H1 (cell line): ENCODE data around the gene S100A10. TPM values are rescaled to one million over a fixed set of nuclear protein-coding genes. Genes with fewer than 3 reads are reported as not detected.
A peak's percentile ranks its signal among the peaks of the same experiment; 100 is the strongest.

Source experiments
- CTCF ChIA-PET: fragments of 300-600 bp; sonication (Branson Sonifier 250); formaldehyde crosslinking; loops from one replicate; lab custom pipeline; 2021; ENCODE audit not compliant: partially characterized antibody; lab: Charles Lee
- POLR2A ChIA-PET: fragments of 300-600 bp; sonication (Branson Sonifier 250); formaldehyde crosslinking; loops from one replicate; lab custom pipeline; 2021; ENCODE audit warnings: inconsistent platforms; ENCODE audit not compliant: partially characterized antibody; lab: Charles Lee
- DNase-seq, 2 experiments: peaks; one replicate each; pipeline versions ENCODE4 v3.0.0 to v3.0.0-alpha.2; 2010 to 2022; ENCODE audit warnings: low spot score in 2 of 2, low read depth in 1 of 2, mixed read lengths in 1 of 2
- FAIRE-seq: peaks from 2 replicates; lab custom pipeline; 2011; peaks lifted over from hg19 to GRCh38; lab: Jason Lieb, UNC
- H2AFZ ChIP-seq: 2 replicates; pipeline ENCODE4 v1.8.1; 2012; ENCODE audit warnings: low read length, inconsistent platforms
- H2AK5ac ChIP-seq: 2 replicates; pipeline ENCODE4 v1.6.1; 2013; ENCODE audit warnings: low read depth, low read length
- H2BK120ac ChIP-seq: replicated peaks from 2 replicates; pipeline ENCODE3; 2013; ENCODE audit warnings: low read depth, low read length, inconsistent platforms
- H2BK12ac ChIP-seq: 2 replicates; pipeline ENCODE4 v1.6.1; 2013; ENCODE audit warnings: low read depth, low read length
- H2BK15ac ChIP-seq: 2 replicates; pipeline ENCODE4 v1.6.1; 2013; ENCODE audit warnings: low read length
- H2BK20ac ChIP-seq: 2 replicates; pipeline ENCODE4 v1.6.1; 2013; ENCODE audit warnings: low read length
- H2BK5ac ChIP-seq: 2 replicates; pipeline ENCODE4 v1.6.1; 2013; ENCODE audit warnings: low read depth, low read length
- H3K14ac ChIP-seq: 2 replicates; pipeline ENCODE4 v1.6.1; 2013; ENCODE audit warnings: inconsistent platforms; ENCODE audit not compliant: insufficient read length
- H3K18ac ChIP-seq: 2 replicates; pipeline ENCODE4 v1.6.1; 2013; ENCODE audit warnings: low read length; ENCODE audit errors: extremely low read depth
- H3K23ac ChIP-seq: 2 replicates; pipeline ENCODE4 v1.6.1; 2013; ENCODE audit warnings: inconsistent platforms; ENCODE audit not compliant: insufficient read length
- H3K23me2 ChIP-seq: 2 replicates; pipeline ENCODE4 v1.6.1; 2013; ENCODE audit warnings: low read depth, low read length
- H3K27ac ChIP-seq: 2 replicates; pipeline ENCODE4 v1.6.1; 2011; ENCODE audit warnings: low read depth, low read length, inconsistent platforms
- H3K27me3 ChIP-seq, 4 experiments: replicated peaks in 1 of 4; 1 replicate in 1 of 4; 2 replicates in 3 of 4; pipeline versions ENCODE4 v1.6.1 to v1.8.1; 2011 to 2013; ENCODE audit warnings: low read length in 3 of 4, mild to moderate bottlenecking in 3 of 4, inconsistent platforms in 2 of 4, mixed read lengths in 2 of 4, moderate library complexity in 1 of 4; ENCODE audit not compliant: control insufficient read depth in 3 of 4, insufficient read depth in 3 of 4; ENCODE audit errors: extremely low read depth in 1 of 4
- H3K36me3 ChIP-seq, 4 experiments: 2 replicates each; pipeline versions ENCODE4 v1.6.1 to v1.8.1; 2011 to 2013; ENCODE audit warnings: mild to moderate bottlenecking in 4 of 4, low read length in 3 of 4, moderate library complexity in 2 of 4, control low read depth in 1 of 4, inconsistent platforms in 1 of 4; ENCODE audit not compliant: insufficient read depth in 4 of 4, control insufficient read depth in 2 of 4
- H3K4ac ChIP-seq: replicated peaks from 2 replicates; pipeline ENCODE3; 2013; ENCODE audit warnings: low read length, low read depth, mixed read lengths, inconsistent platforms; ENCODE audit not compliant: insufficient read length
- H3K4me1 ChIP-seq, 4 experiments: replicated peaks in 1 of 4; 1 replicate in 1 of 4; 2 replicates in 3 of 4; pipeline versions ENCODE4 v1.6.1 to v1.8.1; 2011 to 2013; ENCODE audit warnings: low read length in 3 of 4, inconsistent platforms in 2 of 4, mixed read lengths in 1 of 4; ENCODE audit not compliant: insufficient read depth in 4 of 4, control insufficient read depth in 3 of 4
- H3K4me2 ChIP-seq, 2 experiments: 2 replicates each; pipeline versions ENCODE4 v1.6.1 to v1.8.1; 2011 to 2013; ENCODE audit warnings: low read depth in 2 of 2, low read length in 2 of 2, control low read depth in 1 of 2, inconsistent platforms in 1 of 2, mild to moderate bottlenecking in 1 of 2; ENCODE audit not compliant: insufficient read depth in 1 of 2
- H3K4me3 ChIP-seq, 4 experiments: fragments of 200-600, 300-600 bp in 1 of 4; sonication (generic), shearing (Covaris generic), sonication (Bioruptor Twin) in 1 of 4; 2 replicates each; pipeline versions ENCODE4 v1.5.1 to v1.8.1; 2011 to 2016; ENCODE audit warnings: low read length in 4 of 4, low read depth in 3 of 4, control low read depth in 2 of 4, inconsistent platforms in 2 of 4, mild to moderate bottlenecking in 2 of 4, mixed read lengths in 1 of 4, moderate library complexity in 1 of 4; ENCODE audit not compliant: insufficient read depth in 2 of 4; ENCODE audit errors: extremely low read depth in 1 of 4
- H3K56ac ChIP-seq: replicated peaks from 2 replicates; pipeline ENCODE3; 2013; ENCODE audit warnings: low read depth, mild to moderate bottlenecking, mixed read lengths, low read length, inconsistent platforms; ENCODE audit not compliant: insufficient read length
- H3K79me1 ChIP-seq: 2 replicates; pipeline ENCODE4 v1.6.1; 2013; ENCODE audit warnings: low read depth, low read length, control low read depth
- H3K79me2 ChIP-seq, 2 experiments: 2 replicates each; pipeline versions ENCODE4 v1.6.1 to v1.8.1; 2012 to 2013; ENCODE audit warnings: low read length in 2 of 2, mild to moderate bottlenecking in 2 of 2, inconsistent platforms in 1 of 2; ENCODE audit not compliant: insufficient read depth in 2 of 2, control insufficient read depth in 1 of 2
- H3K9ac ChIP-seq, 4 experiments: replicated peaks in 1 of 4; 1 replicate in 1 of 4; 2 replicates in 3 of 4; pipeline versions ENCODE4 v1.6.1 to v1.8.1; 2011 to 2013; ENCODE audit warnings: low read depth in 3 of 4, low read length in 3 of 4, control low read depth in 2 of 4, mild to moderate bottlenecking in 2 of 4, moderate library complexity in 2 of 4, inconsistent platforms in 1 of 4; ENCODE audit errors: extremely low read depth in 1 of 4
- H3K9me3 ChIP-seq, 2 experiments: 2 replicates each; pipeline versions ENCODE4 v1.6.1 to v1.8.1; 2012 to 2013; ENCODE audit warnings: mild to moderate bottlenecking in 2 of 2, moderate library complexity in 2 of 2, control low read depth in 1 of 2, inconsistent platforms in 1 of 2, low read depth in 1 of 2, low read length in 1 of 2, mixed read lengths in 1 of 2; ENCODE audit not compliant: insufficient read depth in 2 of 2
- H4K20me1 ChIP-seq, 2 experiments: replicated peaks in 1 of 2; 2 replicates each; pipeline versions ENCODE3 to v1.8.1; 2011 to 2013; ENCODE audit warnings: inconsistent platforms in 2 of 2, low read length in 2 of 2, mild to moderate bottlenecking in 1 of 2; ENCODE audit not compliant: insufficient read depth in 2 of 2, control insufficient read depth in 1 of 2
- H4K5ac ChIP-seq: 2 replicates; pipeline ENCODE4 v1.6.1; 2013; ENCODE audit warnings: low read length, low read depth, mixed read lengths, inconsistent platforms; ENCODE audit not compliant: insufficient read length
- H4K8ac ChIP-seq: 2 replicates; pipeline ENCODE4 v1.8.0; 2013; ENCODE audit warnings: mild to moderate bottlenecking, moderate library complexity, low read length, inconsistent platforms; ENCODE audit not compliant: insufficient read depth; ENCODE audit errors: extremely low read depth
- H4K91ac ChIP-seq: replicated peaks from 2 replicates; pipeline ENCODE3; 2013; ENCODE audit warnings: low read length, mixed read lengths, inconsistent platforms; ENCODE audit not compliant: insufficient read length
- ASH2L ChIP-seq: fragments of 200-600, 300-600 bp; sonication (generic); IDR thresholded peaks from one replicate; pipeline ENCODE4 v1.7.1; 2017; ENCODE audit warnings: low read length
- BCL11A ChIP-seq, 2 experiments: IDR thresholded peaks; one replicate each; pipeline ENCODE4 v1.6.1; 2011; ENCODE audit warnings: low read depth in 2 of 2, low read length in 2 of 2, mild to moderate bottlenecking in 2 of 2
- CBX8 ChIP-seq: fragments of 300-800, 300-1000 bp; sonication (generic); IDR thresholded peaks from 2 replicates; pipeline ENCODE4 v1.7.1; 2016; ENCODE audit warnings: low read depth, low read length, borderline replicate concordance
- CHD2 ChIP-seq: IDR thresholded peaks from 2 replicates; pipeline ENCODE4 v1.6.1; 2012; ENCODE audit warnings: low read length, improper control_type of control experiment
- CTBP2 ChIP-seq: IDR thresholded peaks from 2 replicates; pipeline ENCODE4 v1.7.0; 2011; ENCODE audit warnings: borderline replicate concordance, mild to moderate bottlenecking, moderate library complexity, mixed read lengths, low read length; ENCODE audit not compliant: insufficient read depth, insufficient read length
- PHF8 ChIP-seq: fragments of 200-600 bp; sonication (generic); conservative IDR thresholded peaks from 2 replicates; pipeline ENCODE4 v1.7.1; 2012; ENCODE audit warnings: low read depth, mild to moderate bottlenecking, inconsistent platforms, low read length, moderate library complexity
- RFX5 ChIP-seq: IDR thresholded peaks from 2 replicates; pipeline ENCODE4 v1.6.1; 2011; ENCODE audit warnings: low read depth, low read length, improper control_type of control experiment, borderline replicate concordance
- SP2 ChIP-seq: IDR thresholded peaks from 2 replicates; pipeline ENCODE4 v1.6.1; 2012; ENCODE audit warnings: mild to moderate bottlenecking, low read length, inconsistent platforms
- SP4 ChIP-seq: IDR thresholded peaks from 2 replicates; pipeline ENCODE4 v1.6.1; 2012; ENCODE audit warnings: low read length, inconsistent platforms
- SRF ChIP-seq: IDR thresholded peaks from 2 replicates; pipeline ENCODE4 v1.6.1; 2011; ENCODE audit warnings: mild to moderate bottlenecking, low read depth, low read length, moderate library complexity
- WGBS, 2 experiments: shearing (Covaris generic) in 1 of 2; methylation state at CpG; one replicate each; pipeline versions ENCODE4 v1.1.6 to v1.1.7; 2013 to 2015; ENCODE audit warnings: low lambda C conversion rate in 2 of 2, mixed read lengths in 2 of 2, inconsistent platforms in 1 of 2, low coverage in 1 of 2, missing lambda C conversion rate in 1 of 2; ENCODE audit not compliant: insufficient replicate concordance in 2 of 2, insufficient coverage in 1 of 2, insufficient read length in 1 of 2; ENCODE audit errors: extremely low coverage in 1 of 2, missing lambda C conversion rate in 1 of 2; 5-methylcytosine and 5-hydroxymethylcytosine counted together
- polyA plus RNA-seq, 7 experiments: library from polyadenylated mRNA; depleted of rRNA in 3 of 7; stranded (reverse) in 5 of 7; unstranded in 2 of 7; fragments of >200 nt in 5 of 7; fragments of 200-250 nt in 2 of 7; gene quantifications; 1 replicate in 5 of 7; 2 replicates in 1 of 7; 4 replicates in 1 of 7; pipeline versions ENCODE4 v1.2.1 to v1.2.3, GENCODE V29; 2011 to 2013; ENCODE audit warnings: missing spikeins in 2 of 7, mixed read lengths in 2 of 7
- total RNA-seq: library from RNA; stranded (reverse); fragmentation: NEBNext Ultra II Directional; extraction: Animal tissue kit (Norgen Biotek cat#: 25700); gene quantifications from 2 replicates; pipeline ENCODE4 v1.2.1, GENCODE V29; 2021
- TF ChIP-seq, protein P1 (sequence below): IDR thresholded peaks from 2 replicates; pipeline ENCODE4 v1.6.1; 2011; ENCODE audit warnings: low read length, improper control_type of control experiment

S100A10 gene
- total and polyA plus RNA-seq, 2 of the 8 experiments (the other 6 are each of a cell fraction or from before 2014, with no cell fraction given), result 23.9 to 231 TPM

- Histone ChIP-seq H2BK120ac (no peak overlapping the region), H2AK5ac (no peak overlapping the region), H3K4me3 (no peak overlapping the region), H2BK5ac (no peak overlapping the region), H3K79me1 (peaks cover 6% of the 10 kb centered on the region), H2AFZ (no peak overlapping the region), H3K9ac (no peak overlapping the region), H3K23me2 (peaks cover 14% of the 10 kb centered on the region), H3K36me3 (peaks cover 4 to 7% (median 6%) of the 10 kb centered on the region in 4 experiments; a peak in 6 of 8 replicates), H3K18ac (no peak overlapping the region), H4K5ac (no peak overlapping the region), H3K9me3 (no peaks in the 10 kb centered on the region), H2BK20ac (no peak overlapping the region), H2BK15ac (peak overlapping the region; percentile 90; the same call in 1 of the 2 replicates), H3K4ac (no peak overlapping the region), H2BK12ac (no peak overlapping the region), H3K23ac (no peak overlapping the region), H3K56ac (no peak overlapping the region), H4K91ac (no peak overlapping the region), H3K4me2 (no peak overlapping the region; a peak in 1 of 4 replicates), H3K79me2 (peaks cover 2 to 45% of the 10 kb centered on the region in 2 experiments; a peak in 3 of 4 replicates), H3K14ac (no peak overlapping the region), H4K20me1 (peaks cover 0 to 3% of the 10 kb centered on the region in 2 experiments), H3K4me1 (peaks cover 3 to 26% (median 12%) of the 10 kb centered on the region in 4 experiments), H3K27me3 (peaks cover 0 to 13% (median 6%) of the 10 kb centered on the region in 4 experiments; a peak in 4 of 7 replicates), H3K27ac (no peak overlapping the region), H4K8ac (no peak overlapping the region)
- ChIA-PET CTCF (interaction anchor here (0.9 to 31.0 kb wide), 6 partner anchors 5 to 55 kb away, joined by 3 to 553 read pairs (median 158); partner anchors contain the start of gene S100A10), POLR2A (interaction anchor here (1.0 kb wide), 1 partner anchor 11 kb away, joined by 3 read pairs; no protein-coding TSS in a partner anchor)
- DNase-seq (no peak), FAIRE-seq (no peak)
- 70% methylated on average over 5 of the region's 5 CpGs; no CpG with 5 or more reads in 1 of the 2 experiments for WGBS, 2 experiments
- TF ChIP-seq SP4 (no peak), ASH2L (no peak), SRF (no peak), CHD2 (no peak), PHF8 (no peak), CTBP2 (no peak), CBX8 (no peak), RFX5 (no peak), SP2 (no peak), BCL11A (IDR thresholded peaks at IDR 0.05; ENCODE audit: low read depth in 2 of 2, low read length in 2 of 2) (no peak)
- TF ChIP-seq, protein P1, sequence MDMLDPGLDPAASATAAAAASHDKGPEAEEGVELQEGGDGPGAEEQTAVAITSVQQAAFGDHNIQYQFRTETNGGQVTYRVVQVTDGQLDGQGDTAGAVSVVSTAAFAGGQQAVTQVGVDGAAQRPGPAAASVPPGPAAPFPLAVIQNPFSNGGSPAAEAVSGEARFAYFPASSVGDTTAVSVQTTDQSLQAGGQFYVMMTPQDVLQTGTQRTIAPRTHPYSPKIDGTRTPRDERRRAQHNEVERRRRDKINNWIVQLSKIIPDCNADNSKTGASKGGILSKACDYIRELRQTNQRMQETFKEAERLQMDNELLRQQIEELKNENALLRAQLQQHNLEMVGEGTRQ, result no peak
Observed at GRCh38 chr1:151990058-151990855, 3.4 kb downstream of the S100A10 start.
